Activated naive CD4-positive, alpha-beta T cell treated with anti-CD3 and anti-CD28 coated beads, Interleukin-2, amount 50 U/mL, for 72 hours (primary cell): ENCODE data around the gene GZMA. TPM values are rescaled to one million over a fixed set of nuclear protein-coding genes. Genes with fewer than 3 reads are reported as not detected.

Experiments used
- ATAC-seq, 2 donors: fragments of 150-1000 bp; cut with Tn5 transposase; 2 replicates each; pipeline ENCODE4 v1.10.0; 2021; ENCODE audit warnings: mild to moderate bottlenecking in 2 of 2, moderate library complexity in 2 of 2
- DNase-seq, 2 donors: peaks; one replicate each; pipeline ENCODE4 v3.0.0; 2021 to 2022; ENCODE audit warnings: low spot score in 2 of 2
- H3K27ac Mint-ChIP-seq, 2 donors: one replicate each; pipeline ENCODE4 v1.8.0; 2022; ENCODE audit warnings: mild to moderate bottlenecking in 2 of 2, mixed read lengths in 2 of 2
- H3K36me3 Mint-ChIP-seq, 2 donors: one replicate each; pipeline ENCODE4 v1.8.0; 2022; ENCODE audit warnings: mixed read lengths in 2 of 2
- H3K9me3 Mint-ChIP-seq, 2 donors: one replicate each; pipeline ENCODE4 v1.8.0; 2022; ENCODE audit warnings: mixed read lengths in 2 of 2
- total RNA-seq, 2 donors: library from RNA; stranded (reverse); gene quantifications; one replicate each; pipeline ENCODE4 v1.2.3, GENCODE V29; 2022

Gene GZMA
- total RNA-seq, 2 donors from 2014 or later: 1.7 to 3.3 TPM

DNA sequence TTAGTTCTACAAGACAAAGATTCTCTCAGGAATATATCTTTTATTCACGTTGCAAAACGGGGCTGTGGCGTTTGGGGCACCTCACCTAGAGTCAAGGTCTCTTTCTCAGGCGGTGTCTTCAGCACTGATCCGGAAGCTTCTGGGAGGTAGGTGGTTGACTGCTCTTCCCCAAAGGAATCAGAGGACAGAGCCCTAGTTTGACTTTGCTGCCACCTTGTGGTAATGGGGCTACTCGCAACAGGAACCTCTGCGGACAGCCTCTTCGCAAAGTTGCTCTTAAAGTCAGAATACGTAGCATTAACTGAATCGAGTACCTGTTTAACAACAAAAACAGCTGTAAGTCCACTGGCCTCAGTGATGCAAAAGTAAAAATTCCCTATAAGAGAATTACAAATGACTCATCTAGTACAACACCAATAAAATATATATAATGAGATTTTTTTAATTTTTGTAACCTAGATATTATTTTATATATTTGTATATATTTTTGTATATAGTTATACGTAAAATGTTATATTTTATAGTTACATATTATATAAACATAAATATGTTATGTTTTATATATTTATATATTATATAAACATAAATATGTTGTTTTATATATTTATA is 44.2 kb downstream of the GZMA start:
- H3K27ac Mint-ChIP-seq: no peak overlapping the region
- peak; percentile 91 to 97 for ATAC-seq
- no peaks in the 10 kb centered on the region for H3K36me3 Mint-ChIP-seq

DNA sequence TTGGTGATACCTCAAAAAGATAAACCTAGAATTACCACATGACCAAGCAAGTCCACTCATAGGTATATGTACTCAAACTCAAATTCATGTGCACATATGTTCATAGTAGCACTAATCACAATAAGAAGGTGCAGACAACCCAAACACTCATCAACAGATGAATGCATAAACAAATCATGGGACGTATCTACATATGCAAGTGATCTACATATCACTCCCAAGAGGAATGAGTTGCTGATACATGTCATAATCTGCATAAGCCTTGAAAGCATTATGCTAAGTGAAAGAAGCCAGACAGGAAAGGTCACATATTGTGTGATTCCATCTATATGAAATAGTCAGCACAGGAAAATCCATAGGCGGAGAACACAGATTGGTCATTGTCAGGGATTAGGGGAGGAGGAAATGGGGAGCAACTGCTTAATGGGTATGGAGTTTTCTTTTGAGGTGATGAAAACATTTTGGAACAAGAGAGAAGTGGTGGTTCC is 46.9 kb downstream of the GZMA start:
- Mint-ChIP-seq H3K27ac (no peak overlapping the region), H3K36me3 (no peaks in the 10 kb centered on the region), H3K9me3 (no peaks in the 10 kb centered on the region)
- ATAC-seq: no peak
- DNase-seq: no peak

More for the DNA sequence above, 44.2 kb downstream of the GZMA start:
- H3K9me3 Mint-ChIP-seq: no peaks in the 10 kb centered on the region
- peak; percentile 75 to 83 for DNase-seq

GRCh38 chr5:55151923-55152842 is 49.7 kb downstream of the GZMA start:
- no peak for DNase-seq
- Mint-ChIP-seq H3K27ac (no peak overlapping the region), H3K36me3 (peaks cover 0 to 6% of the 10 kb centered on the region in 2 donors), H3K9me3 (no peaks in the 10 kb centered on the region)
- no peak for ATAC-seq

DNA sequence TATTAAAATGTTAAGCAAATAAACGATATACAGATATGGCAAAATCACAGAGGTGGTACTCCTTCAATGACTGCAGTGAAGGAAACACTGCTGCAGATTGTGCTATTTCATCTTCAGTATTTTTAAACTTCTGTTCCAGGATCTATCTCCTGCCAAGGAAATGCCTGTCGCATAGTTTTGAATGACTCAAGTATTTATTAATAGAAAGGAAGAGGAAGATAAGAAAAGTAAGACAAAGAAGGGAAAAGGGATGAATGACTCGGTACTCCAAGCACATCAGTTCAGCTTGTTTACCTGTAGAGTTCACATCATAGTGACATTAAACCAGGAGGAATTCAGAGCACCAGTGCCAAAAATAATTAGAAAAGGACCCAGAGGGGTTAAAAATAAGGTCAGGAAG is 52.4 kb downstream of the GZMA start:
- Mint-ChIP-seq H3K9me3 (no peaks in the 10 kb centered on the region), H3K27ac (no peak overlapping the region), H3K36me3 (peaks cover 0 to 6% of the 10 kb centered on the region in 2 donors)
- ATAC-seq: no peak
- DNase-seq: no peak

Other genes starting within 250 kb of the GZMA start
- not detected for gene ESM1, start 117.1 kb upstream of the GZMA start, total RNA-seq
- under 1 TPM in 1 of 2 donors, not detected in 1; 0.98 TPM for gene GZMK, start 78.4 kb upstream of the GZMA start, total RNA-seq
- not detected for gene GPX8, start 57.5 kb downstream of the GZMA start, total RNA-seq
- not detected for gene CDC20B, start 70.5 kb downstream of the GZMA start, total RNA-seq
- under 1 TPM in 1 of 2 donors, not detected in 1; 0.18 TPM for gene MCIDAS, start 124.7 kb downstream of the GZMA start, total RNA-seq
- gene CCNO, start 131.0 kb downstream of the GZMA start, total RNA-seq: not detected
- gene DHX29, start 205.0 kb downstream of the GZMA start, total RNA-seq: 10 to 100 TPM; 10.2 to 10.8 TPM
- 10 to 100 TPM; 73.4 to 99.2 TPM for gene MTREX, start 205.3 kb downstream of the GZMA start, total RNA-seq